Measurements from ENCODE around the gene PCSK6.

Gene PCSK6

GRCh38 chr15:101370330-101371024 is 119.0 kb downstream of the PCSK6 start:
- H3K4me1 ChIP-seq (ENCODE audit: control insufficient read depth, low read length) = no peaks in the 10 kb centered on the region
- H3K9me2 ChIP-seq (replicated peaks; ENCODE audit: control insufficient read depth, low read length) = no peaks in the 10 kb centered on the region
- no peaks in the 10 kb centered on the region for H3K9me3 ChIP-seq (ENCODE audit: control insufficient read depth, insufficient read depth, low read length)
- no peak overlapping the region for H3K4me3 ChIP-seq (ENCODE audit: low read length)
- peaks cover 10% of the 10 kb centered on the region for H3K27me3 ChIP-seq (ENCODE audit: control insufficient read depth, low read length)
- no peaks in the 10 kb centered on the region for H3K36me3 ChIP-seq (ENCODE audit: control insufficient read depth, low read length)
- no peak overlapping the region for H3K27ac ChIP-seq (ENCODE audit: low read depth, low read length)
- H3F3A ChIP-seq (ENCODE audit: control insufficient read depth, insufficient read depth) = no peaks in the 10 kb centered on the region
- H3K4me2 ChIP-seq (ENCODE audit: low read length) = no peak overlapping the region
- no peaks in the 10 kb centered on the region for H4K20me1 ChIP-seq (ENCODE audit: control insufficient read depth, insufficient read depth, low read depth, low read length)
- no peak for TF ChIP-seq CTCF (IDR thresholded peaks at IDR 0.05; ENCODE audit: low read depth, low read length, poor library complexity, severe bottlenecking)
- no peaks in the 10 kb centered on the region for H3K79me2 ChIP-seq (ENCODE audit: control insufficient read depth, low read length)

GRCh38 chr15:101369676-101370075 is 119.8 kb downstream of the PCSK6 start:
- Histone ChIP-seq H3K27ac (ENCODE audit: low read depth, low read length) (no peak overlapping the region), H3K36me3 (ENCODE audit: control insufficient read depth, low read length) (no peaks in the 10 kb centered on the region), H3K27me3 (ENCODE audit: control insufficient read depth, low read length) (peaks cover 10% of the 10 kb centered on the region), H3K9me2 (replicated peaks; ENCODE audit: control insufficient read depth, low read length) (no peaks in the 10 kb centered on the region), H3F3A (ENCODE audit: control insufficient read depth, insufficient read depth) (no peaks in the 10 kb centered on the region), H4K20me1 (ENCODE audit: control insufficient read depth, insufficient read depth, low read depth, low read length) (no peaks in the 10 kb centered on the region), H3K9me3 (ENCODE audit: control insufficient read depth, insufficient read depth, low read length) (no peaks in the 10 kb centered on the region), H3K4me1 (ENCODE audit: control insufficient read depth, low read length) (no peaks in the 10 kb centered on the region), H3K79me2 (ENCODE audit: control insufficient read depth, low read length) (no peaks in the 10 kb centered on the region), H3K4me3 (ENCODE audit: low read length) (no peak overlapping the region), H3K4me2 (ENCODE audit: low read length) (no peak overlapping the region)
- TF ChIP-seq EZH2phosphoT487 (IDR thresholded peaks at IDR 0.05; ENCODE audit: borderline replicate concordance, low read length) = no peak
- no peak for TF ChIP-seq CTCF (IDR thresholded peaks at IDR 0.05; ENCODE audit: low read depth, low read length, poor library complexity, severe bottlenecking)

GRCh38 chr15:101368861-101369642 is 120.5 kb downstream of the PCSK6 start:
- Histone ChIP-seq H3K27me3 (ENCODE audit: control insufficient read depth, low read length) (peaks cover 10% of the 10 kb centered on the region), H3K4me1 (ENCODE audit: control insufficient read depth, low read length) (no peaks in the 10 kb centered on the region), H3K79me2 (ENCODE audit: control insufficient read depth, low read length) (no peaks in the 10 kb centered on the region), H3K9me2 (replicated peaks; ENCODE audit: control insufficient read depth, low read length) (no peaks in the 10 kb centered on the region), H3K4me3 (ENCODE audit: low read length) (no peak overlapping the region), H3K4me2 (ENCODE audit: low read length) (no peak overlapping the region), H3K9me3 (ENCODE audit: control insufficient read depth, insufficient read depth, low read length) (no peaks in the 10 kb centered on the region), H4K20me1 (ENCODE audit: control insufficient read depth, insufficient read depth, low read depth, low read length) (no peaks in the 10 kb centered on the region), H3F3A (ENCODE audit: control insufficient read depth, insufficient read depth) (no peaks in the 10 kb centered on the region), H3K36me3 (ENCODE audit: control insufficient read depth, low read length) (no peaks in the 10 kb centered on the region), H3K27ac (ENCODE audit: low read depth, low read length) (no peak overlapping the region)
- no peak for TF ChIP-seq EZH2phosphoT487 (IDR thresholded peaks at IDR 0.05; ENCODE audit: borderline replicate concordance, low read length)
- TF ChIP-seq CTCF (IDR thresholded peaks at IDR 0.05; ENCODE audit: low read depth, low read length, poor library complexity, severe bottlenecking) = no peak
